ENCODE data around the gene NRG3.

The NRG3 gene

GRCh38 chr10:81978238-81978637, 103.2 kb downstream of the NRG3 start:
- Histone ChIP-seq H3K9me2 (replicated peaks; ENCODE audit: control insufficient read depth, low read length) (no peaks in the 10 kb centered on the region), H4K20me1 (ENCODE audit: control insufficient read depth, insufficient read depth, low read depth, low read length) (no peaks in the 10 kb centered on the region), H3K27me3 (ENCODE audit: control insufficient read depth, low read length) (no peaks in the 10 kb centered on the region), H3F3A (ENCODE audit: control insufficient read depth, insufficient read depth) (no peaks in the 10 kb centered on the region), H3K79me2 (ENCODE audit: control insufficient read depth, low read length) (no peaks in the 10 kb centered on the region), H3K27ac (ENCODE audit: low read depth, low read length) (no peak overlapping the region), H3K9me3 (ENCODE audit: control insufficient read depth, insufficient read depth, low read length) (no peaks in the 10 kb centered on the region; the same call in 1 of the 2 replicates), H3K4me2 (ENCODE audit: low read length) (no peak overlapping the region), H3K4me3 (ENCODE audit: low read length) (no peak overlapping the region), H3K4me1 (ENCODE audit: control insufficient read depth, low read length) (no peaks in the 10 kb centered on the region), H3K36me3 (ENCODE audit: control insufficient read depth, low read length) (no peaks in the 10 kb centered on the region)
- TF ChIP-seq EZH2phosphoT487 (IDR thresholded peaks at IDR 0.05; ENCODE audit: borderline replicate concordance, low read length) (no peak), CTCF (IDR thresholded peaks at IDR 0.05; ENCODE audit: low read depth, low read length, poor library complexity, severe bottlenecking) (no peak)

- no peak for TF ChIP-seq CTCF (IDR thresholded peaks at IDR 0.05; ENCODE audit: low read depth, low read length, poor library complexity, severe bottlenecking)
- no peak for TF ChIP-seq EZH2phosphoT487 (IDR thresholded peaks at IDR 0.05; ENCODE audit: borderline replicate concordance, low read length)
- H3K4me1 ChIP-seq (ENCODE audit: control insufficient read depth, low read length), result no peaks in the 10 kb centered on the region
- no peaks in the 10 kb centered on the region for H4K20me1 ChIP-seq (ENCODE audit: control insufficient read depth, insufficient read depth, low read depth, low read length)
- no peak overlapping the region for H3K27ac ChIP-seq (ENCODE audit: low read depth, low read length)
- no peaks in the 10 kb centered on the region for H3K36me3 ChIP-seq (ENCODE audit: control insufficient read depth, low read length)
- no peaks in the 10 kb centered on the region for H3K79me2 ChIP-seq (ENCODE audit: control insufficient read depth, low read length)
- no peaks in the 10 kb centered on the region for H3K9me2 ChIP-seq (replicated peaks; ENCODE audit: control insufficient read depth, low read length)
- no peaks in the 10 kb centered on the region for H3K9me3 ChIP-seq (ENCODE audit: control insufficient read depth, insufficient read depth, low read length)
- H3K4me3 ChIP-seq (ENCODE audit: low read length), result no peak overlapping the region
- no peak overlapping the region for H3K4me2 ChIP-seq (ENCODE audit: low read length)
- H3F3A ChIP-seq (ENCODE audit: control insufficient read depth, insufficient read depth), result no peaks in the 10 kb centered on the region
- H3K27me3 ChIP-seq (ENCODE audit: control insufficient read depth, low read length), result no peaks in the 10 kb centered on the region
Observed at GRCh38 chr10:81981724-81982123, 106.7 kb downstream of the NRG3 start.

GRCh38 chr10:81984428-81984827, 109.4 kb downstream of the NRG3 start:
- no peaks in the 10 kb centered on the region for H3K36me3 ChIP-seq (ENCODE audit: control insufficient read depth, low read length)
- no peaks in the 10 kb centered on the region for H3K4me1 ChIP-seq (ENCODE audit: control insufficient read depth, low read length)
- H3K4me3 ChIP-seq (ENCODE audit: low read length), result no peak overlapping the region
- H3K27ac ChIP-seq (ENCODE audit: low read depth, low read length), result no peak overlapping the region
- no peaks in the 10 kb centered on the region for H3F3A ChIP-seq (ENCODE audit: control insufficient read depth, insufficient read depth)
- no peaks in the 10 kb centered on the region for H3K27me3 ChIP-seq (ENCODE audit: control insufficient read depth, low read length)
- H3K4me2 ChIP-seq (ENCODE audit: low read length), result no peak overlapping the region
- H3K9me3 ChIP-seq (ENCODE audit: control insufficient read depth, insufficient read depth, low read length), result no peaks in the 10 kb centered on the region
- H3K79me2 ChIP-seq (ENCODE audit: control insufficient read depth, low read length), result no peaks in the 10 kb centered on the region
- no peak for TF ChIP-seq EZH2phosphoT487 (IDR thresholded peaks at IDR 0.05; ENCODE audit: borderline replicate concordance, low read length)
- TF ChIP-seq CTCF (IDR thresholded peaks at IDR 0.05; ENCODE audit: low read depth, low read length, poor library complexity, severe bottlenecking), result no peak
- no peaks in the 10 kb centered on the region for H4K20me1 ChIP-seq (ENCODE audit: control insufficient read depth, insufficient read depth, low read depth, low read length)
- H3K9me2 ChIP-seq (replicated peaks; ENCODE audit: control insufficient read depth, low read length), result no peaks in the 10 kb centered on the region

GRCh38 chr10:81995254-81995653, 120.3 kb downstream of the NRG3 start:
- Histone ChIP-seq H3K9me2 (replicated peaks; ENCODE audit: control insufficient read depth, low read length) (no peaks in the 10 kb centered on the region), H3K27me3 (ENCODE audit: control insufficient read depth, low read length) (no peaks in the 10 kb centered on the region), H3K36me3 (ENCODE audit: control insufficient read depth, low read length) (no peaks in the 10 kb centered on the region), H3F3A (ENCODE audit: control insufficient read depth, insufficient read depth) (no peaks in the 10 kb centered on the region), H3K27ac (ENCODE audit: low read depth, low read length) (no peak overlapping the region), H3K79me2 (ENCODE audit: control insufficient read depth, low read length) (no peaks in the 10 kb centered on the region), H3K4me2 (ENCODE audit: low read length) (no peak overlapping the region), H3K9me3 (ENCODE audit: control insufficient read depth, insufficient read depth, low read length) (no peaks in the 10 kb centered on the region), H3K4me3 (ENCODE audit: low read length) (no peak overlapping the region), H4K20me1 (ENCODE audit: control insufficient read depth, insufficient read depth, low read depth, low read length) (no peaks in the 10 kb centered on the region), H3K4me1 (ENCODE audit: control insufficient read depth, low read length) (no peaks in the 10 kb centered on the region)
- TF ChIP-seq CTCF (IDR thresholded peaks at IDR 0.05; ENCODE audit: low read depth, low read length, poor library complexity, severe bottlenecking) (no peak), EZH2phosphoT487 (IDR thresholded peaks at IDR 0.05; ENCODE audit: borderline replicate concordance, low read length) (no peak)

All from DOHH2 (cell line).